Activated CD8-positive, alpha-beta memory T cell treated with anti-CD3 and anti-CD28 coated beads, Interleukin-2, amount 50 U/mL, for 24 hours (primary cell): Measurements from ENCODE around the gene MEX3B.
"Not testable (repeated sequence)": the region's sequence is repeated elsewhere in the genome, so short reads cannot be mapped to it uniquely, and the experiment has no call there.

Experiments
- DNase-seq: peaks from one replicate; pipeline ENCODE4 v3.0.0-alpha.2; 2020; ENCODE audit errors: extremely low read depth

The MEX3B gene

GRCh38 chr15:82048811-82049210, 3.0 kb upstream of the MEX3B start:
- DNase-seq: no peak

- DNase-seq: no peak
These were observed 1.9 kb upstream of the MEX3B start for GRCh38 chr15:82047453-82048400.

GRCh38 chr15:82046666-82047452, 1.0 kb upstream of the MEX3B start:
- peak; percentile 64 for DNase-seq

GRCh38 chr15:82045179-82045891, 483 bp downstream of the MEX3B start:
- no peak for DNase-seq

- DNase-seq: no peak
These were observed 1.2 kb downstream of the MEX3B start for GRCh38 chr15:82044373-82045178.

- DNase-seq: no peak
These were observed 1.9 kb downstream of the MEX3B start for GRCh38 chr15:82043796-82044372.

- DNase-seq: no peak
These were observed 2.6 kb downstream of the MEX3B start for GRCh38 chr15:82043130-82043673.

GRCh38 chr15:82040862-82041261, 5.0 kb downstream of the MEX3B start:
- DNase-seq: no peak

- DNase-seq: no peak
These were observed 5.4 kb downstream of the MEX3B start for GRCh38 chr15:82040390-82040789.

GRCh38 chr15:82039871-82040270, 5.9 kb downstream of the MEX3B start:
- DNase-seq: no peak

GRCh38 chr15:82036461-82036860, 9.4 kb downstream of the MEX3B start:
- DNase-seq: no peak

GRCh38 chr15:82031871-82032270, 13.9 kb downstream of the MEX3B start:
- no peak for DNase-seq

GRCh38 chr15:82030176-82030575, 15.6 kb downstream of the MEX3B start:
- no peak for DNase-seq

- DNase-seq: not testable (repeated sequence)
These were observed 17.7 kb downstream of the MEX3B start for GRCh38 chr15:82028163-82028562.

GRCh38 chr15:82021992-82022391, 23.8 kb downstream of the MEX3B start:
- no peak for DNase-seq

GRCh38 chr15:82020625-82021394, 25.0 kb downstream of the MEX3B start:
- DNase-seq: no peak

- DNase-seq: no peak
These were observed 27.6 kb downstream of the MEX3B start for GRCh38 chr15:82018201-82018600.

- DNase-seq: no peak
These were observed 28.2 kb downstream of the MEX3B start for GRCh38 chr15:82017656-82018055.

- no peak for DNase-seq
These were observed 30.8 kb downstream of the MEX3B start for GRCh38 chr15:82014989-82015388.

- DNase-seq: no peak
These were observed 32.9 kb downstream of the MEX3B start for GRCh38 chr15:82012908-82013307.
